Transverse colon (tissue), 4 donors: ENCODE data around the gene IFNGR2. TPM values are rescaled to one million over a fixed set of nuclear protein-coding genes. Genes with fewer than 3 reads are reported as not detected.
"Not testable (repeated sequence)": the region's sequence is repeated elsewhere in the genome, so short reads cannot be mapped to it uniquely, and the experiment has no call there.

Experiments used
- DNase-seq: peaks from one replicate; pipeline ENCODE4 v3.0.0-alpha.2; 2019
- H3K27ac ChIP-seq, 4 donors: fragments of 200-600 bp; sonication (generic); 2 replicates each; pipeline ENCODE4 v1.5.1; 2016 to 2018; ENCODE audit warnings: inconsistent platforms in 4 of 4
- H3K27me3 ChIP-seq: fragments of 200-600 bp; sonication (generic); 2 replicates; pipeline ENCODE4 v1.5.1; 2017; ENCODE audit warnings: inconsistent platforms
- H3K36me3 ChIP-seq, 4 donors: fragments of 200-600 bp; sonication (generic); 2 replicates each; pipeline ENCODE4 v1.5.1; 2017 to 2019; ENCODE audit warnings: inconsistent platforms in 4 of 4
- H3K4me1 ChIP-seq, 4 donors: fragments of 200-600 bp; sonication (generic); 2 replicates each; pipeline ENCODE4 v1.5.1; 2017 to 2020; ENCODE audit warnings: inconsistent platforms in 4 of 4
- H3K4me3 ChIP-seq, 4 donors: fragments of 200-600 bp; sonication (generic); 1 replicate in 1 of 4; 2 replicates in 3 of 4; pipeline versions ENCODE4 v1.5.1 to v1.6.1; 2017 to 2019; ENCODE audit warnings: inconsistent platforms in 4 of 4
- H3K9me3 ChIP-seq, 2 donors: fragments of 200-600 bp; sonication (generic); 2 replicates each; pipeline ENCODE4 v1.5.1; 2017 to 2019; ENCODE audit warnings: inconsistent platforms in 2 of 2
- EP300 ChIP-seq: sonication (generic); formaldehyde crosslinking; IDR thresholded peaks from one replicate; pipeline ENCODE4 v1.6.1; 2017; ENCODE audit warnings: antibody characterized with exemption, low read depth
- POLR2A ChIP-seq: fragments of 450-650 bp; IDR thresholded peaks from one replicate; pipeline ENCODE4 v1.6.1; 2016; ENCODE audit warnings: antibody characterized with exemption, mild to moderate bottlenecking, moderate library complexity
- POLR2AphosphoS5 ChIP-seq, 3 donors: sonication (generic); formaldehyde crosslinking; IDR thresholded peaks; one replicate each; pipeline ENCODE4 v1.6.1; 2016; ENCODE audit warnings: antibody characterized with exemption in 3 of 3
- WGBS, 2 donors: methylation state at CpG; one replicate each; pipeline ENCODE4 v1.1.5; 2018; ENCODE audit warnings: low coverage in 1 of 2; 5-methylcytosine and 5-hydroxymethylcytosine counted together
- in situ Hi-C, 4 donors: fragments of 200-750 bp; cut with MboI; loops; one replicate each; pipeline versions ENCODE4 v1.15.0 to v1.15.1; 2017; ENCODE audit warnings: low sequenced_read_pairs in 3 of 4, low pct_ligation_motif_present in 1 of 4, low pct_unique_long_range_greater_than_20kb in 1 of 4
- intact Hi-C: fragments of 100-400 bp; cut with DNase I; formaldehyde crosslinking; loops from one replicate; pipeline ENCODE4 v1.15.1; 2023; ENCODE audit warnings: low total_unique reads
- total RNA-seq, 4 donors: library from RNA; depleted of rRNA; stranded (reverse); fragments of >200 nt; gene quantifications; one replicate each; pipeline ENCODE4 v1.1.0, GENCODE V29; 2016
- TF ChIP-seq, protein P1 (sequence below), 5 experiments: fragments of 200-600 bp in 3 of 5; fragments of 450-650 bp in 2 of 5; sonication (generic) in 3 of 5; IDR thresholded peaks; 1 replicate in 2 of 5; 2 replicates in 3 of 5; pipeline ENCODE4 v1.5.1; 2016 to 2017; ENCODE audit warnings: antibody characterized with exemption in 5 of 5, inconsistent platforms in 3 of 5, mild to moderate bottlenecking in 2 of 5, moderate library complexity in 1 of 5

Gene IFNGR2
- total RNA-seq, 4 donors from 2014 or later, result 40.8 to 131 (median 76.6) TPM

DNA sequence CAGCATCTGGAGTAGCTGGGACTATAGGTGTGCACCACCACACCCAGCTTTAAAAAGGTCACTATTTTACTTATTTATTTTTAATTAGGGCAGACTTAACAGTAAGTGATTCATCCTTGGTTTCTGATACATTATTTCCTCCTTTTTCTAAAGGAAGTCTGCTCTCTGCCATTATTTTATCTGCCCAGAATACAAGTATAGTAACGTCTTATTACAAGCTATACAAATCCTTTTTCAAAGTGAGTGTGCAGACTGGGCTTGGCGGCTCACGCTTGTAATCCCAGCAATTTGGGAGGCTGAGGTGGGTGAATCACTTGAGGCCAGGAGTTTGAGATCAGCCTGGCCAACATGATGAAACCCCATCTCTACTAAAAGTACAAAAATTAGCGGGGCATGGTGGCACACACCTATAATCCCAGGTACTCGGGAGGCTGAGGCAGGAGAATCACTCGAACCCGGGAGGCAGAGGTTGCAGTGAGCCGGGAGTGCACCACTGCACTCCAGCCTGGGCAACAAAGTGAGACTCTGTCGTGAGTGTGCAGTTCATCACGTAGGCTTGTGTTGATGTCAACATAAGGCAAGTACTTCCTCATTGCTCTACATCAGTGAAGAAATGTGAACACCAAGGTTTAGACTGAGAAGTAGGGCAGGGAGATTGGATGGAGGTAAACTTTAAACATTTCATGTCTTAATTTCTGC is 39.2 kb upstream of the IFNGR2 start:
- H3K27ac ChIP-seq, result peak overlapping the region; percentile 23 to 69 (median 41)
- peak; percentile 53 for DNase-seq
- in situ Hi-C loops, result not testable (repeated sequence)

DNA sequence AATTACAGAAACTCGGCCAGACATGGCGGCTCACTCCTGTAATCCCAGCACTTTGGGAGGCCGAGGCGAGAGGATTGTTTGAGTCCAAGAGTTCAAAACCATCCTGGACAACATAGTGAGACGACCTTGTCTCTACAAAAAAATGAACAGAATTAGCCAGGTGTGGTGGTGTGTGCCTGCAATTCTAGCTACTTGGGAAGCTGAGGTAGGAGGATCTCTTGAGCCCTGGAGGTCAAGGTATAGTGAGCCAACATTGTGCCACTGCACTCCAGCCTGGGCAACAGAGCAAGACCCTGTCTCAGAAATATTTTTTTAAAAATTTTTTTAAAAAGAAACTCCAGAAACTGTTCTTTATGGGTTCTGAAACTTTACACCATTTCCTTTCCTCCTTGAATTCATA is 38.4 kb upstream of the IFNGR2 start:
- intact Hi-C loops, result loop anchor here (10.0 kb wide), 2 partner anchors 80 to 160 kb away; no protein-coding TSS in a partner anchor
- Histone ChIP-seq H3K36me3 (no peaks in the 10 kb centered on the region), H3K4me1 (peaks cover 0 to 38% (median 18%) of the 10 kb centered on the region in 4 donors), H3K27ac (no peak overlapping the region), H3K4me3 (no peak overlapping the region), H3K27me3 (no peaks in the 10 kb centered on the region), H3K9me3 (peaks cover 10 to 11% of the 10 kb centered on the region in 2 donors)
- no peak for TF ChIP-seq EP300
- TF ChIP-seq, protein P1, sequence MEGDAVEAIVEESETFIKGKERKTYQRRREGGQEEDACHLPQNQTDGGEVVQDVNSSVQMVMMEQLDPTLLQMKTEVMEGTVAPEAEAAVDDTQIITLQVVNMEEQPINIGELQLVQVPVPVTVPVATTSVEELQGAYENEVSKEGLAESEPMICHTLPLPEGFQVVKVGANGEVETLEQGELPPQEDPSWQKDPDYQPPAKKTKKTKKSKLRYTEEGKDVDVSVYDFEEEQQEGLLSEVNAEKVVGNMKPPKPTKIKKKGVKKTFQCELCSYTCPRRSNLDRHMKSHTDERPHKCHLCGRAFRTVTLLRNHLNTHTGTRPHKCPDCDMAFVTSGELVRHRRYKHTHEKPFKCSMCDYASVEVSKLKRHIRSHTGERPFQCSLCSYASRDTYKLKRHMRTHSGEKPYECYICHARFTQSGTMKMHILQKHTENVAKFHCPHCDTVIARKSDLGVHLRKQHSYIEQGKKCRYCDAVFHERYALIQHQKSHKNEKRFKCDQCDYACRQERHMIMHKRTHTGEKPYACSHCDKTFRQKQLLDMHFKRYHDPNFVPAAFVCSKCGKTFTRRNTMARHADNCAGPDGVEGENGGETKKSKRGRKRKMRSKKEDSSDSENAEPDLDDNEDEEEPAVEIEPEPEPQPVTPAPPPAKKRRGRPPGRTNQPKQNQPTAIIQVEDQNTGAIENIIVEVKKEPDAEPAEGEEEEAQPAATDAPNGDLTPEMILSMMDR (IDR thresholded peaks at IDR 0.05), result no peak
- no peak for TF ChIP-seq POLR2A
- TF ChIP-seq POLR2AphosphoS5 (IDR thresholded peaks at IDR 0.05), result no peak
- in situ Hi-C loops, result no loop called here
- WGBS, 2 donors, result 93 to 94% methylated on average over 5 of the region's 5 CpGs
- no peak for DNase-seq

More for the DNA sequence above, 39.2 kb upstream of the IFNGR2 start:
- TF ChIP-seq POLR2A (peak; percentile 25), POLR2AphosphoS5 (IDR thresholded peaks at IDR 0.05) (peak in 2 of 3 donors; percentile 58 to 71), EP300 (peak; percentile 30)
- 50 to 57% methylated on average over 5 to 10 of the region's 10 CpGs for WGBS, 2 donors
- H3K36me3 ChIP-seq, H3K27me3 ChIP-seq, H3K4me3 ChIP-seq: not testable (repeated sequence)
- Histone ChIP-seq H3K4me1 (peaks cover 0 to 38% (median 18%) of the 10 kb centered on the region in 4 donors), H3K9me3 (peaks cover 10 to 11% of the 10 kb centered on the region in 2 donors)
- intact Hi-C loops, result loop anchor here (10.0 kb wide), 2 partner anchors 81 to 159 kb away; no protein-coding TSS in a partner anchor

DNA sequence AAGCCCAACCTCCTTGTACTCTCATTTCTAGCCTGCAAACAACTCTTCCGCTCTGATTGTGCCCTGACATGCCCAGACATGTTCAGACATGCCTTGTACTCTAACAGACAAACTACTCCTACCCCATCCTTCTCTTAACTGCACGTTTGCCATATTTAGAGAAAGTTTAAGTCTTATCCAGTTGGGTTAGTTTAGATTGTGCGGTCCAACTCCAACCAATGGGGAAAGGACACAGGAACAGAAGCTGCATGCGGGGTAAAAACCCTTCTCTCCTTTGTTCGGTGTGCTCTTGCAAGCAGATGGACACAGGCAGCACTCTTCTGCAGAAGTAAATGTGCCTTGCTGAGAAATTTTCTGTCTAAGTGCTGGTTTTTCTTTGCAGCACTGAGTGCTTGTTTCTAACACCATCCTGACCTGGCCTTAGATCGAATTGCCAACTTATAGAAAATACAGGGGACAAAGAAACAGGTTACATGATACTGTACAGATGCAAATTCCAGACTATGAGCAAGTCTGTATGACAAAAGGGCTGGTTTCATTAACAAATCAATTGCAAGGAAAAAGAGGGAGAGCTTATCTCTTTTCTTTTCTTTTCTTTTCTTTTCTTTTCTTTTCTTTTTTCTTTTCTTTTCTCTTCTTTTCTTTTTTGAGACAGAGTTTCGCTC is 35.8 kb upstream of the IFNGR2 start:
- in situ Hi-C loops, result no loop called here
- WGBS, 2 donors, result 89 to 93% methylated on average over 4 to 7 of the region's 7 CpGs

DNA sequence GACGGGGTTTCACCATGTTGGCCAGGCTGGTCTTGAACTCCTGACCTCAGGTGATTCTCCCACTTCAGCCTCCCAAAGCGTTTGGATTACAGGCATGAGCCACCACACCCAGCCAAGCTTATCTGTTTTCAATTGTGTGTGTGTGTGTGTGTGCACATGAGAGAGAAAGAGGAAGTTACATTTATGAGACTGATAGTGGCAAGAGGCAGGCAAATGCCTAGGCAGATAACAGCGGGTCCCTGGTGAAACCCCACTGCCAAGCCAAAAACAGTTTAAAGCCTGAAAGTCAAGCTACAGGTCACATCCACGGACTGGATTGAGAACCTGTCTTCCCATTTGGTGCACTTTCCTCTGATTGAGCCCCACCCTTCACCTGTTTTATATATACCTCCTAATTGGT is 35.1 kb upstream of the IFNGR2 start:
- intact Hi-C loops (loop anchor here (10.0 kb wide), 2 partner anchors 77 to 163 kb away; no protein-coding TSS in a partner anchor), in situ Hi-C loops (no loop called here)
- Histone ChIP-seq H3K27ac (no peak overlapping the region), H3K4me3 (no peak overlapping the region), H3K9me3 (peaks cover 10 to 11% of the 10 kb centered on the region in 2 donors), H3K27me3 (no peaks in the 10 kb centered on the region), H3K4me1 (peaks cover 0 to 8% (median 0%) of the 10 kb centered on the region in 4 donors), H3K36me3 (no peaks in the 10 kb centered on the region)
- DNase-seq, result no peak
- 45% methylated on average over 4 of the region's 4 CpGs; no CpG with 5 or more reads in 1 of the 2 donors for WGBS, 2 donors
- TF ChIP-seq POLR2A (no peak), EP300 (no peak), POLR2AphosphoS5 (IDR thresholded peaks at IDR 0.05) (no peak)
- TF ChIP-seq, protein P1 (IDR thresholded peaks at IDR 0.05), result no peak

More for the DNA sequence above, 35.8 kb upstream of the IFNGR2 start:
- H3K4me3 ChIP-seq, result no peak overlapping the region
- no peak overlapping the region for H3K27ac ChIP-seq
- peaks cover 0 to 13% (median 0%) of the 10 kb centered on the region in 4 donors for H3K4me1 ChIP-seq
- no peaks in the 10 kb centered on the region for H3K27me3 ChIP-seq
- peaks cover 10 to 11% of the 10 kb centered on the region in 2 donors for H3K9me3 ChIP-seq
- DNase-seq, result no peak
- H3K36me3 ChIP-seq, result no peaks in the 10 kb centered on the region
- intact Hi-C loops, result loop anchor here (10.0 kb wide), 2 partner anchors 77 to 163 kb away; no protein-coding TSS in a partner anchor
- TF ChIP-seq POLR2A (no peak), POLR2AphosphoS5 (IDR thresholded peaks at IDR 0.05) (no peak), EP300 (no peak)
- TF ChIP-seq, protein P1 (IDR thresholded peaks at IDR 0.05), result no peak
